GM18870 (cell line): ENCODE measurements around the gene MECP2.
"Not testable (repeated sequence)": the region's sequence is repeated elsewhere in the genome, so short reads cannot be mapped to it uniquely, and the experiment has no call there.

Experiments used
- ATAC-seq: cut with Tn5 transposase; IDR thresholded peaks from one replicate; pipeline ENCODE4 v1.9.1; 2021; ENCODE audit warnings: moderate library complexity; ENCODE audit not compliant: unreplicated experiment

MECP2 gene

DNA sequence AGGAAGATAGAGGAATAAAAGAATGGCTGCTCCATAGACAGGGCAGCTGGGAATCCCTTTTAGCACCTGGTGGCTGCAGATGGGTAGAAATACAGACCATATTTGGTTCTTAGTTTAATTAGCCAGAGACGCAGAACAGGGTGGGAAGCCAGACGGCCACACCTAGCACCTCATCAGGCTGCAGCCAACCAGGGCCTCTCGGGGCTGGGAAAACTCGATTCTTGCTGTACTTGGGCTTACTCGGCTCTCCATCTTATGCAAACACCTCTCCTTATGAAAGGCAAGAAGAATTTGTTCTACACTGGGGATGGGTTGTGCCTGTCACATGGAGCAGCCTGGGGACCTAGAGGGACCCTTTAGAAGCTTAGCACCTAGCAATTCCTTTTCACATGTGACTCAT lies 97.5 kb downstream of the MECP2 start:
- ATAC-seq: no peak

DNA sequence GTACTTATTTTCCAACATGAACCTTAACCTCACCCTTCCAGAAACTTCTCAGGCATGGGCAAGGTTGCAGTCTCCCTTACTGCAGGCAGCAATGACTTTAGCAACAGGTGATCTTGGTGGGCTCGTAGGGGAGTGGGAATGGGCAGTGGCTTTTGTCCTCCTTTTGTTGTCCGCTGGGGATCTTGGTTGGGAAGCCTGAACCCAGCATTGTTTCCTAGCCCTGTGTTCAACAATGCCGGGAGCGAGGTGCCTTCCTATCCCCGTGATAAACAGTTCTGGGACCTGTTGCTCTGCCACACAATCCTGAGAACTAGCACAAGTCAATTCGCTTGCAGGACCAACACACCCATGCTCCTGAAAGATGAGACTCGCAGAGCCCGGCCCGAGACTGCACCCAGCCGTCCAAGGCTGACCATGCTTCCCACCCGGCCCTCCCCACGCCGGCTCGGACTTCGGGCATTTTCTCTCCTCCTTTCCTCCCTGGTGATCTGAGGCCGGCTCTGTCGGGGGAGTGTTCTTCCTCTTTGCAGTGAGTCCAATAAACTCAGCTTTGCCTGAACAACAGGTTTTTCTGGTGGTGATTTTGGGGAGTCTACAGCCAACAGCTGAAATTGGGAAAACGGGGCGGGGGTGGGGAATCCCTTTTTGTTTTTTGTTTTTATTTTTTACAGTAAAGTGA lies 98.0 kb downstream of the MECP2 start:
- no peak for ATAC-seq

DNA sequence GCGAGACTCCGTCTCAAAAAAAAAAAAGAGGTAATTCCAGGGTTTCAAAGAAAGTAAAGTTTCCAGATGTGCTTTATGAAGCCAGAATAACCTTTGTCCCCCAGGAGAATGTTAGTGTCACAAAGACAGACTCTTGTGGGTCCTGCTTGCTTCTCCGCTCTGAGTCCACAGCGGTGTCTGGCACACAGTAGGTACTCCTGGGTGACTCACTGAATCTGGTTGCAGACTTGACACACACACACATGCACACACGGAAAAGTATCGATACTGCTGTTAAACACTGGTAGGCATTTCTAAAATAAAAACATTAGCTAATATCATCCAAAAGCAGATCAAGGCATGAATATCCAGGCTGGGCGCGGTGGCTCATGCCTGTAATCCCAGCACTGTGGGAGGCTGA lies 102.0 kb downstream of the MECP2 start:
- ATAC-seq: no peak

DNA sequence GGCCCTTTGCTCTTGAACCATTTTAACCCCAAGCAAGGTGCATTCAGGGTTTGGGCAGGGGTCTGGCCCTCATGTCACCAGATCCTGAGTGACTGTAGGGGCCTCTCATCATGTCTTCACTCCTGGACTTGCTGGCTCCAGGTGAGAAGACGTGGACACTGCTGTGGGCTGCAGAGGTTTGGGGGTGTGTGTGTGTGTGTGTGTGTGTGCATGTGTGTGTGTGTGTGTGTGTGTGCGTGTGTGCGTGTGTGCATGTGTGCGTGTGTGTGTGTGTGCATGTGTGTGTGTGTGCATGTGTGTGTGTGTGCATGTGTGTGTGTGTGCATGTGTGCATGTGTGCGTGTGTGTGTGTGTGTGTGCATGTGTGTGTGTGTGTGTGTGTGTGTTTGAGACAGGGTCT lies 103.1 kb downstream of the MECP2 start:
- not testable (repeated sequence) for ATAC-seq

DNA sequence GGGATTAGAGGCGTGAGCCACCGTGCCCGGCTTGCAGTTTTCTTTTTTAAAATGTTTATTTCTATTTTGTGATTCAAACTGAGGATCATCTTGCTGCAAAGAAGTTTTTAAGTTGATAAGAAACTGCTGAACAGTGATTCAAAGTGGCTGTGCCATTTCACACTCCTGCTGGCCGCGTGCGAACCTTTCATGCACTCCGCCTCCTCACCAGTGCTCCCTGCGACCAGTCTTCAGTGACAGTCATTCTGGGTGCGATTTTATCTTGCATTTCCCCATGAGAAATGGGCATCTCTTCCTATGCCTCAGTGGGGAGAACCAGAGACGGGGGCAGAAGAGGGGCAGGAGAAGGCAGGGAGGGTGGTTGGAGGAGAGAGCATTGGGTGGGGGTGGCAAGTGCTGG lies 103.5 kb downstream of the MECP2 start:
- no peak for ATAC-seq

DNA sequence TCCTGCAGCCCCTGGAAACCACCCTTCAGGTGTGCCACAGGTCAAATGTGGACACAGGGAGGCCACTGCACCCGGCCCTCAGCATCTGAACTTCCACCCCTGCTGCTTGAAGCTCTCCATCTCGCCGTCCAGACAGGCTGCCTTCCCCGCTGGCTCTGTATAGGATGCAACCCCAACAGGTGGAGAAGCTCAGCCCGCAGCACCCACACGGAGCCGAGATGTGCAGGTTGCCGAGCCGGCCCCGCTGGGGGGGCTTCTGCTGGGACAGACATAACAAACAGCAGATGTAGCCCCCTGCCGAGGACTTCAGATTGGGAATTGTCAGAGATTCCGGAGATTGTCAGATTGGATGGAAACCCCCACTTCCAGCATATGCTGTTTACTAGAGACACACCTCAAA lies 104.4 kb downstream of the MECP2 start:
- no peak for ATAC-seq

DNA sequence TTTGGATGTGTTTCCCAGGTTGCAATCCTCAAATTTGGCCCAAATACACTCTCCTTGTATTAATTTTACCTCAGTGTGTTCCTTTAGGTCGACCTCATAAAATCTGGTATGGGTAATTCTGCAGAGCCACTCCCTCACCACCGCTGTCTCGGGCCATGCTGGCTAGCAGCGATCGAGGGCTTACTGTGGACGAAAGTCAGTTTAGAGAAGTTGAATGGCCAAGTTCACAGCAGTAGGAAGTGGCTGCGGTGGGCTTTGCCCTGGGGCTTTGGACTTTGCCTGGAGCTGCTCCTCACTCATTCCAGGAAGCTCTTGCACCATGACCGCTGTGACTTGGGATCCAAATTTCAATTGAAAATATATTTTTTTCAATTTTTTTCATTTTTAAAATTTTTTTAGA lies 105.3 kb downstream of the MECP2 start:
- ATAC-seq: no peak

DNA sequence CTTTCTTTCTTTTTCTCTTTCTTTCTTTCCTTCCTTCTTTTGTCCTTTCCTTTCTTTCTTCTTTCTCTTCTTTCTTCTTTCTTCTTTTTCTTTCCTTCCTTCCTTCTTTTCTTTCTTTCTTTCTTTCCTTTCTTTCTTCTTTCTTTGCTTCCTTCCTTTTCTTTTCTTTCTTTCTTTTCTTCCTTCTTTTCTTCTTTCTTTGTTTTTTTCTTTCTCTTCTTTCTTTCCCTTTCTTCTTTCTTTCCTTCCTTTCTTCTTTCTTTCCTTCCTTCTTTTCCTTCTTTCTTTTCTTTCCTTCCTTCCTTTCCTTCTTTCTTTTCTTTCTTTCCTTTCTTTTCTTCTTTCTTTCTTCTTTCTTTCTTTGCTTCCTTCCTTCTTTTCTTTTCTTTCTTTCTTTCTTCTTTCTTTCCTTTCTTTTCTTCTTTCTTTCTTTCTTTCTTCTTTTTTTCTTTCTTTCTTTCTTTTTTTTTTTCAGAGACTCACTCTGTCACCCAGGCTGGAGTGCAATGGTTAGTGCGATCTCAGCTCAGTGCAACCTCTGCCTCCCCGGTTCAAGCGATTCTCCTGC lies 106.4 kb downstream of the MECP2 start:
- ATAC-seq: no peak

DNA sequence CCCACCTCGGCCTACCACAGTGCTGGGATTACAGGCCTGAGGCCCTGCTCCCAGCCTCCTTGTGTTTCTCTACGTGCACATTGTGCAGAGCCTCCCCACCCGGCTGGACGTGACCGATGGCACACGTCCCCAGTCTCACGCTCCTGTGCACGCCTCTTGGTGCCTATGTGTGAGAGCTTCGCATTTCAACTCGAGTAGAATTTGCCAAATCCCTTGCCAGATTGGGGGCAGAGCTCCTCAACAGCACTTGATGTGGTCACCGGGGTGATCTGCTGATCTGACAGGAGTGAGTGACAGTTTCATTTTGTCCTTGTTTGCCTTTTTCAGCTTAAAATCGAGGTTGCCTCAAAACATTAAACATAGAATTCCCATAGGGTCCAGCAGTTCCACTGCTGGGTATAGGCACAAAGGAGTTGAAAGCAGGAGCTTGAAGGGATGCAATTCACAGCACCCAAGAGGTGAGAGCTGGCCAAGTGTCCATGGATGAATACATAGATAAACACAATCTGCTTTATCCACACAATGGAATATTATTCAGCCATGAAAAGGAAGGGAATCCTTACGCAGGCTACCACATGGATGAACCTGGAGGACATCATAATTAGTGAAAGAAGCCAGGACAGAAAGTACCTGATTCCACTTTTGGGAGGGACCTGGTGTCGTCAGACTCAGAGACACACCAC lies 107.4 kb downstream of the MECP2 start:
- ATAC-seq: no peak

DNA sequence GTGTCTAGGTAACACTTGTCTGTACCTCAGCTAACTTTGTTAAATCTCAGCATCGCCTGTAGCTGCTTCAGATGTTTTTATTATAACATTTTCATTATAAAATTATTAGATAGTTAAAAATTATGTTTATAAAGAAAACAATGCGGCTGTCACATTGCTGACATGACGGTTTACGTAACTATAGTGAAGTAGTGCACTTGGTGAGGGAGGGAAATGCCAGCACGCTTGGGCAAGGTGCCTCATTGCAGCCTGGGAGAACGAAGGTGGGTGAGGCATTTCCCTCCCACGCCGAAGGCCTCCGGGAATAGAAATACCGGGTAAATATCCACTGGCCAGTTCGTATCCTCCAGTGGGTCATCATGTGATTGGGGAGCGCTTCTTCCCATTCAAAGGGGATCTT lies 109.0 kb downstream of the MECP2 start:
- no peak for ATAC-seq

DNA sequence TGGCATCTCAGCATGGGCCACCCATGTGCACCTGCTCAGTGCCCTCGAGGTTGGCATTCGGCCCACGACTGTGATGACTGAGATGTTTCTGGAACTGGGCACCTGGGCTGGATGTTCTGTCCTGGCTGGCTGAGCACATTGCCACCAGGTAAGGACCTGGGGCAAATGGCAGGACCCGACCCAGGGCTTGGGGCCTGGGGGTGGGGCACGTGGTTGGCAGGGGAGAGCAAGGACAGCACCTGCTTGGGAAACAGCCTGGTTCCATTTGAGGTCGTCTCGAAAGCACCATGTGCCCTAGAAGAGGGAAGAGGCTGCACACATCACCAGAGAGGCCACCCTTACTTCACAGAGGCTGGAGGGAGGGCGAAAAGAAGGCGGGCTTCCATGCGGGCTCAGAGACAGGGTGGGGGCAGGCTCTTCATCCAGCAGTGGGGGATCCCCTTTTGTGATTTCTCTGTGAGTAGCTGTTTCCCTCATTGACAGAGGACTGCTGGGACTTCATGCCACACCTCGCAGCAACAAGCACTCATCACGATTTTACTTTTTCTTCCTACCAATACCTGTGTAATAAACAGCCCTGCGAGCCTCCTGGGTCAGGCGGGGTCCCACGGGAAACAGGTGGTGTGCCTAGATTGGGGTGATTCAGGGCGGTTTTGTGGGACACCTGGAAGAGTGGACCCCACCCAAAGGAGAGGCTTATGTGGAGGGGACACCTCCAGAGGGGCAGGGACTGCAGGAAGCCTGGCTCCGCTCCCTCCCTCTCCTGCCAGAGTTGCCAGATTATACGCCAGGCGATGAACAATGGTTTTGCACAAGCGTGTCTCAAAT lies 113.0 kb downstream of the MECP2 start:
- ATAC-seq: no peak

DNA sequence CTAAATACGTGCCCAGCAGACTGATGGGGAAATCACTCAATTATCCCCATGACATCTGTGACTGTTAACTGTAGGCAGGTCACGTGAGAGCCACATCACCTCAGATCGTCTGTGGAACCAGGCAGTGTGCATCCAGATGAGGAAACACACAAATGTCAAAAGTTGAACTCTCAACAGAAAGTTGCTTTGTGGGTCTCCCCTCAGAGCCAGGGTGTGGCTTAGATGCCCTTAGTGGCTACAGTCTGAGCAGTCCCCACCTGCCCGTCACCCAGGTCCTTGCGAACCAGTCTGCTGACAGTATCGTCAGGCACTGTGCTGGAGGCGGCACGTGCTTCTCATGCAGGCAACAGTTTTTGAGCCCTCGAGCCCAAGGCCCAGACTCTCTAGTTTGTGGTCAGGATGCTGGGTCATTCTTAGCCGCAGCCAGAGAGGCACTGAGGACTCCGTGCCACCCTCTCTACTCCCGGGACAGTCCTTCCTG lies 114.2 kb downstream of the MECP2 start:
- ATAC-seq: no peak

DNA sequence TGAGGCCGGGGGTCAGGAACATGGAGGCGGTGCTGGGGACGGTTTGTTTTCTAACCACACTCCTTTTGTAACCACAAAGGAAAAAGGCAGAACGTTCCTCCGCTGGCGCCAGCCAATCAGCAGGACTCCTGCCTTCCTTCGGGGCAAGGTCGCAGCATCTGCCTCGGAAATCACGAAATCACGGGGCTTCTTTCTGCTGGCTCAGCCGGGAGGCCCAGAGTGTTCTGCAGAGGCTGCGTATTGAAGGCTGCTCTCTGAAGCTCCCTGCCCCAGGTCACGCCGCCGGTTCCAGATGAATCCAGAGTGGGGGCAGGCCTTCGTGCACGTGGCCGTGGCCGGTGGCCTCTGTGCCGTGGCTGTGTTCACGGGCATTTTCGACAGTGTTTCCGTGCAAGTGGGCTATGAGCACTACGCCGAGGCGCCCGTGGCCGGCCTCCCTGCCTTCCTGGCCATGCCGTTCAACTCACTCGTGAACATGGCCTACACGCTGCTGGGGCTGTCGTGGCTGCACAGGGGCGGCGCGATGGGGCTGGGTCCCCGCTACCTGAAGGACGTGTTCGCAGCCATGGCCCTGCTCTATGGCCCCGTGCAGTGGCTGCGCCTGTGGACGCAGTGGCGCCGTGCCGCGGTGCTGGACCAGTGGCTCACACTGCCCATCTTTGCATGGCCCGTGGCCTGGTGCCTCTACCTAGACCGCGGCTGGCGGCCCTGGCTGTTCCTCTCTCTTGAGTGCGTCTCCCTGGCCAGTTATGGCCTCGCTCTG lies 115.6 kb downstream of the MECP2 start:
- no peak for ATAC-seq

DNA sequence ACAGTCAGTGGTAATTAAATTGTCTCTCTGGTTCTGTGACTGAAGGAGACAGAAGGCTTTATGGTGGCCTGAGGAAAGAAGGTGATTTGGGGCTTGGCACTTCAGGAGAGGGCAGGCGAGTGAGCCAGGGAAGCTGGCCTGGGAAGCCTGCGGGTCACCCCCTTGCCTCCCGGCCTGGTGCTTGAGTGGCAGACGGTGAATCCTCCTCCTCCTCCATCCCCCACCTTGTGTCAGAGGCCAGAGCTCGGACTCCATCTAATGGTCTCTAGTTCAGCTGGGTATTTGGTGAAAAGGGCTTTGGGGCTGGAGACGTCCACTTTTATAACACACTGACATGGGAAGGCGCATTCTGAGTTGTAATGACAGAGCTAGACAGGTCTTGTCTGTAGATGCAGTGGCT lies 116.3 kb downstream of the MECP2 start:
- no peak for ATAC-seq

DNA sequence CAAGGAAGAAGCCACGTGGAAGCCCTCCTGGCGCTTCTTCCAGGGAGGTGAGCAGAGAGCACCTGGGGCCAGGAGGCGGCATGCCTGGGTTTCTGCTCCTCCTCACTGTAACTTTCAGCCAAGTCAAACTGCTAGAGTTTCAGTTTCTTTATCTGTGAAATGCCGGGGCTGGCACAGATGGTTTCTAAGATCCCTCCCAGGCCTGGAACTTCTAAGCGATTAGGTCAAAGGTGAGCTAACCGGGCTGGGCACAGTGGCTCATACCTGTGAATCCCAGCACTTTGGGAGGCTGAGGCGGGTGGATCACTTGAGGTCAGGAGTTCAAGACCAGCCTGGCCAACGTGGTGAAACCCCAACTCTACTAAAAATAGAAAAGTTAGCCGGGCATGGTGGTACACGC lies 117.1 kb downstream of the MECP2 start:
- ATAC-seq: peak; percentile 45

DNA sequence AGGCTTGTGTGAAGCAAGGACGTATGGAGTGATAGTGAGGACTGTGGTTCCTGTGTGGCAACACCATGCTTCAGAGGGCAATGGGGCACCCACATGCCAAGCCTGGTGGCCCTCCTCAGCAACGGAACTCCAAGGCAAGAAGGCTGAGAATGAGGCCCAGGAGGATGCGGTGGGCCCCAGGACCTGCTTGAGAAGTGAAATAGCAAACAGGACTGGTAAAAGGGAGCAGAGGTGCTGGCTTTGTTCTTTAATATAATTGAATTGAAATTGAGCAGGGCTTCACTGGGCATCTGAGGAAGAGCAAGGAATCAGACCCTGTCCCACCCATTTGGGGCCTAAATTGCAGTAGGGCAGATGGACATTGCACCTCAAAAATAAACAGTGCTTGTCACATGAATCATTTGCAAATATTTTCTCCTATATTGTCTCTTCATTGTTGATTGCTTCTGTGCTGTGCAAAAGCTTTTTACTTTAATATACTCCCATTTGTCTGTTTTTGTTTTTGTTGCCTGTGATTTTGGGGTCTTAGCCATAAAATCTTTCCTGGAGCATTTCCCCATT lies 122.7 kb downstream of the MECP2 start:
- ATAC-seq: no peak

DNA sequence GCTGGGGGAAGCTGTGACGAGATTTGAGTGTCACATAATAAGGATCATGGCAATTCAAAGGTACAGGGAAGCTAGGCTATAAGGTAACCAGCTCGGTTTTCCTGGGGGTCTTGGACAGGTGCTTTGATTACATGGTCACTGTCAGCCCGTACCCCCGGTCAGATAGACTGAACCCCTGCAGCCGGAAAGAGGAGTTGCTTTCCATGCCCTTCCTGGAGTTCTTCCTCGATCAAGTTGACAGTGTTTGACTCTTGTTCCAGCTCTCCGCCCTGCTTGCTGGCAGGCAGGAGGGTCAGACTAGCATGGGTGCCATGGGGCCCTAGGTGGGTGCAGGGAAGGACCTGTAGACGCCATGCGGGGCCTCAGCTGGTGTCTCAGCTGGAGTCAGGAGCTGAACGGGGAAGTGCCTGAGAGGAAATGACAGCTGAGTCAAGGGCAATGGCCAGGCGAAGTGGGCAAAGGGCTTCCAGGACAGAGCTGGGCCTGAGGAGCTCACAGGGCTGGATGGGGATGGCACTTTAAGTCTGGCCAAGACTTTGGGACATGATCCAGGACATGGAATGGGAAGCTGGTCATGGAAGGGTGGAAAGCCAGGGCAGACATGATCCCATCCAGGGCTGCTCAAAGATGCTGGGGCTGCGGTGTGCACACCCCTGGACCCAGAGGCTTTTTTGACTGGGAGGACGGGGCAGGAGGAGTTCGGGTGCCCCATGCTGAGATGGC lies 123.4 kb downstream of the MECP2 start:
- ATAC-seq: no peak

DNA sequence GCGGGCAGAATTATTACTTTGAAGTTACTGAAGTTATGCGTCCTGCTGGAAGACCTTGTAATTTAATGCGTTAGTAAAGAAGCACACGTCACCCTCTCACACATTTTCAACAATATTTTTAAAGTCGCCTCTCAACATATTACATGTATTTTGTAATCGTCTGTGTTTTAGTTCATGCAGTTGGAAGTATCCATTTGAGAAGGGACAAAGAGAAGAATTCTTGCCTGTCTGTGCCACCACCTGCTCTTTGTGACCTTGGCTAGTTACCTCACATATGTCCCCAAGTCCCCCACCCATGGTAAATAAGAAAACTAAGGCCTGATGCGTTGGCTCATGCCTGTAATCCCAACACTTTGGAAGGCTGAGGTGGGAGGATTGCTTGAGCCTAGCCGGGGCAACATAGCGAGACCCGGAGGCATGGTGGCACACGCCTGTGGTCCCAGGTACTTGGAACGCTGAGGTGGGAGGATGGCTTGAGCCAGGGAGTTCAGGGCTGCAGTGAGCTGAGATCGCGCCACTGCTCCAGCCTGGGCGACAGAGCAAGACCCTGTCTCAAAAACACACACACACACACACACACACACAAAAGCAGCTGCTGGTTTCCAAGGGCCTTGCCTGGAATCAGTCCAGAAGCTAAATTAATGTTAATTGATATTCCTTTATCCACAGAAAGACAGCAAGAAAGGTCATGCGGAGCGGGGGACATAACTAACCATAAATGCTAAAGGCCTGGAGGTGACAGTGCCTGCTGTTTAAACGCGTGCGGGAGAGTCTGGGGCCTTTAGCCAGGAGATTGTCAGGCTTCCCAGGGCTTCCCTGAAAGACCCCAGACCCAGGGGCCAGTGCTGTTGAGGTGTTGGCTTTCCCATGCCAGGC lies 124.2 kb downstream of the MECP2 start:
- ATAC-seq: no peak
